Measurements from ENCODE around the gene LSG1.

DNA sequence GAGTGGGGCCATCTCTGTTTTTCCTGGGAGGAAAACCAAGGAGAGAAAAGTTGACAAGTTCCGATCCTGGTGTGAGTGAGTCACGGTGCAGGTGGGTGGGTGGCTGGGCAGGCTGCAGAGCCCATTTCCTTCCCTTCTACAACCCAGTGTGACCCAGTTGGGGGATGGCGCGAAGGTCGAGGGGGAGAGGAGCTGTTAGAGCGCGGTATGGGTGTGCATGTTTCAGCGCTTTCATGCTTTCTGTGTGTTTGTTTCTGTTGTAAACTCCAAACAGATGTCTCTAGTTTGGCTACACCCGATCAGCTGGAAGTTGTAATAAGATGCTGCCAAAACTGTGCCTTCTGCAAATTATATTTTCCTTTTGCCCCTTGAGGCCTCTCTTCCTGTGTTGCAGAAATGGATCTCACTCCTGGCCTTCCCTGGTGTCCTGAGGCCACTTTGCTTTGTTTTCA is 17.5 kb upstream of the LSG1 start:
- TF ChIP-seq EZH2 (IDR thresholded peaks at IDR 0.05) (no peak), POLR2AphosphoS5 (IDR thresholded peaks at IDR 0.05; ENCODE audit: borderline replicate concordance, low read depth, low read length) (no peak), FOXP2 (optimal IDR thresholded peaks at IDR 0.05; ENCODE audit: control extremely low read depth, extremely low read length, insufficient read depth) (no peak)
